CD14-positive monocyte (primary cell): Measurements from ENCODE around the gene SEMA4D. TPM values are rescaled to one million over a fixed set of nuclear protein-coding genes. Genes with fewer than 3 reads are reported as not detected.

Experiments used
- DNase-seq, 3 donors: peaks; one replicate each; pipeline ENCODE4 v3.0.0-alpha.2; 2011 to 2022
- H2AFZ ChIP-seq: 2 replicates; pipeline ENCODE4 v1.6.0; 2012; ENCODE audit warnings: mild to moderate bottlenecking, low read depth, low read length, inconsistent platforms; ENCODE audit not compliant: insufficient read depth, poor library complexity, severe bottlenecking
- H3K27ac ChIP-seq, 2 donors: 1 replicate in 1 of 2; 2 replicates in 1 of 2; pipeline ENCODE4 v1.5.1; 2012 to 2013; ENCODE audit warnings: low read length in 2 of 2, control low read depth in 1 of 2, inconsistent platforms in 1 of 2, low read depth in 1 of 2, mild to moderate bottlenecking in 1 of 2
- H3K27me3 ChIP-seq, 2 donors: one replicate each; pipeline versions ENCODE4 v1.6.0 to v1.6.1; 2011 to 2013; ENCODE audit warnings: low read length in 2 of 2; ENCODE audit not compliant: control insufficient read depth in 2 of 2, insufficient read depth in 2 of 2
- H3K36me3 ChIP-seq, 2 donors: replicated peaks in 1 of 2; 1 replicate in 1 of 2; 2 replicates in 1 of 2; pipeline versions ENCODE4 v1.5.1 to v1.6.1; 2012 to 2013; ENCODE audit warnings: low read length in 2 of 2, control low read depth in 1 of 2, inconsistent platforms in 1 of 2, mild to moderate bottlenecking in 1 of 2; ENCODE audit not compliant: insufficient read depth in 2 of 2, control insufficient read depth in 1 of 2
- H3K4me1 ChIP-seq, 2 donors: 1 replicate in 1 of 2; 2 replicates in 1 of 2; pipeline versions ENCODE4 v1.5.1 to v1.6.1; 2012 to 2013; ENCODE audit warnings: low read length in 2 of 2, control low read depth in 1 of 2, inconsistent platforms in 1 of 2, mild to moderate bottlenecking in 1 of 2, moderate library complexity in 1 of 2; ENCODE audit not compliant: insufficient read depth in 2 of 2, control insufficient read depth in 1 of 2
- H3K4me2 ChIP-seq: replicated peaks from 2 replicates; pipeline ENCODE3; 2012; ENCODE audit warnings: low read length, moderate library complexity, mild to moderate bottlenecking; ENCODE audit not compliant: poor library complexity, severe bottlenecking; ENCODE audit errors: extremely low read depth
- H3K4me3 ChIP-seq, 3 experiments: fragments of 200-600 bp in 1 of 3; sonication (generic) in 1 of 3; replicated peaks in 1 of 3; 1 replicate in 2 of 3; 2 replicates in 1 of 3; pipeline ENCODE4 v1.5.1; 2011 to 2013; ENCODE audit warnings: low read length in 3 of 3, mild to moderate bottlenecking in 3 of 3, control low read depth in 2 of 3, low read depth in 2 of 3, inconsistent platforms in 1 of 3, moderate library complexity in 1 of 3
- H3K79me2 ChIP-seq: 2 replicates; pipeline ENCODE4 v1.6.0; 2012; ENCODE audit warnings: mild to moderate bottlenecking, control low read depth, inconsistent platforms, low read length, moderate library complexity; ENCODE audit not compliant: insufficient read depth
- H3K9ac ChIP-seq: 2 replicates; pipeline ENCODE4 v1.6.0; 2017; ENCODE audit warnings: low read length, mild to moderate bottlenecking; ENCODE audit not compliant: insufficient read depth, poor library complexity, severe bottlenecking
- H3K9me3 ChIP-seq, 2 donors: replicated peaks in 1 of 2; 1 replicate in 1 of 2; 2 replicates in 1 of 2; pipeline versions ENCODE4 v1.5.1 to v1.6.1; 2012 to 2013; ENCODE audit warnings: low read length in 2 of 2, control low read depth in 1 of 2; ENCODE audit not compliant: control insufficient read depth in 1 of 2, insufficient read depth in 1 of 2
- H4K20me1 ChIP-seq: 2 replicates; pipeline ENCODE4 v1.6.0; 2012; ENCODE audit warnings: mild to moderate bottlenecking, low read length, control low read depth, moderate library complexity; ENCODE audit not compliant: insufficient read depth
- H3K27ac Mint-ChIP-seq, 7 donors: one replicate each; pipeline ENCODE4 v1.8.0; 2020; ENCODE audit warnings: mild to moderate bottlenecking in 7 of 7, mixed read lengths in 7 of 7, moderate library complexity in 6 of 7, inconsistent platforms in 2 of 7
- H3K27me3 Mint-ChIP-seq, 3 donors: one replicate each; pipeline ENCODE4 v1.8.0; 2021 to 2022; ENCODE audit warnings: low read depth in 3 of 3, mild to moderate bottlenecking in 3 of 3, mixed read lengths in 3 of 3, moderate library complexity in 3 of 3, inconsistent platforms in 1 of 3
- H3K36me3 Mint-ChIP-seq, 2 donors: one replicate each; pipeline ENCODE4 v1.8.0; 2020; ENCODE audit warnings: mixed read lengths in 2 of 2, inconsistent platforms in 1 of 2, mild to moderate bottlenecking in 1 of 2
- H3K4me1 Mint-ChIP-seq: one replicate; pipeline ENCODE4 v1.8.0; 2020; ENCODE audit warnings: mild to moderate bottlenecking, mixed read lengths
- H3K4me3 Mint-ChIP-seq, 2 donors: one replicate each; pipeline ENCODE4 v1.8.0; 2020; ENCODE audit warnings: mild to moderate bottlenecking in 2 of 2, mixed read lengths in 2 of 2, moderate library complexity in 1 of 2
- H3K9me3 Mint-ChIP-seq, 7 donors: one replicate each; pipeline ENCODE4 v1.8.0; 2020 to 2022; ENCODE audit warnings: mixed read lengths in 7 of 7, mild to moderate bottlenecking in 6 of 7, moderate library complexity in 6 of 7, inconsistent platforms in 2 of 7
- CTCF ChIP-seq: fragments of 200-600 bp; IDR thresholded peaks from one replicate; pipeline ENCODE4 v1.8.0; 2022; ENCODE audit warnings: antibody characterized with exemption, mild to moderate bottlenecking
- WGBS: methylation state at CpG from one replicate; pipeline ENCODE4 v1.1.5; 2013; ENCODE audit warnings: missing lambda C conversion rate; ENCODE audit not compliant: insufficient coverage; 5-methylcytosine and 5-hydroxymethylcytosine counted together
- intact Hi-C, 2 donors: fragments of 100-400 bp; cut with micrococcal nuclease; formaldehyde crosslinking; loops; one replicate each; pipeline versions ENCODE4 v1.15.0 to v1.15.1; 2023
- polyA plus RNA-seq, 3 donors: library from polyadenylated mRNA; depleted of rRNA in 1 of 3; unstranded in 2 of 3; stranded (reverse) in 1 of 3; fragments of 300-500 nt in 2 of 3; fragments of >200 nt in 1 of 3; fragmentation: Illumina TruSeq in 2 of 3; gene quantifications; 1 replicate in 2 of 3; 2 replicates in 1 of 3; pipeline ENCODE4 v1.2.3, GENCODE V29; 2012 to 2021

The SEMA4D gene
- polyA plus RNA-seq, 3 donors, result 28.2 to 117 (median 28.6) TPM

GRCh38 chr9:89535461-89535860 is 37.5 kb upstream of the SEMA4D start:
- Mint-ChIP-seq H3K4me3 (peak overlapping the region in 1 of 2 donors; percentile 61), H3K27ac (peak overlapping the region; percentile 83 to 95 (median 92)), H3K36me3 (peaks cover 2 to 4% of the 10 kb centered on the region in 2 donors), H3K4me1 (peaks cover 69% of the 10 kb centered on the region), H3K27me3 (peaks cover 0 to 4% (median 0%) of the 10 kb centered on the region in 3 donors), H3K9me3 (peaks cover 0 to 2% (median 0%) of the 10 kb centered on the region in 7 donors)
- WGBS, result 92% methylated on average over 3 of the region's 3 CpGs
- Histone ChIP-seq H3K9me3 (no peaks in the 10 kb centered on the region), H3K4me1 (peaks cover 54 to 69% of the 10 kb centered on the region in 2 donors), H3K36me3 (no peaks in the 10 kb centered on the region), H3K27me3 (no peaks in the 10 kb centered on the region), H3K79me2 (no peaks in the 10 kb centered on the region), H3K9ac (peak overlapping the region; percentile 6), H4K20me1 (no peaks in the 10 kb centered on the region), H3K4me3 (peak overlapping the region in 1 of 3 experiments; percentile 52), H3K27ac (peak overlapping the region; percentile 83 to 91), H3K4me2 (peak overlapping the region; percentile 62), H2AFZ (no peak overlapping the region)
- no peak for DNase-seq
- intact Hi-C loops, result loop anchor here in 1 of 2 donors (10.0 kb wide), 1 partner anchor 211 kb away; no protein-coding TSS in a partner anchor
- TF ChIP-seq CTCF, result no peak

GRCh38 chr9:89534515-89535287 is 36.8 kb upstream of the SEMA4D start:
- Mint-ChIP-seq H3K27me3 (peaks cover 0 to 4% (median 0%) of the 10 kb centered on the region in 3 donors), H3K9me3 (peaks cover 0 to 2% (median 0%) of the 10 kb centered on the region in 7 donors), H3K4me3 (no peak overlapping the region), H3K27ac (peak overlapping the region in 6 of 7 donors; percentile 25 to 95 (median 88)), H3K36me3 (peaks cover 2 to 4% of the 10 kb centered on the region in 2 donors), H3K4me1 (peaks cover 77% of the 10 kb centered on the region)
- no peaks in the 10 kb centered on the region for H3K36me3 ChIP-seq
- H3K4me3 ChIP-seq, result no peak overlapping the region
- no peak for TF ChIP-seq CTCF
- peak overlapping the region in 1 of 2 donors; percentile 91 for H3K27ac ChIP-seq
- H3K9ac ChIP-seq, result no peak overlapping the region
- no peak overlapping the region for H3K4me2 ChIP-seq
- H3K27me3 ChIP-seq, result no peaks in the 10 kb centered on the region
- no peak for DNase-seq
- 89% methylated on average over 13 of the region's 13 CpGs for WGBS
- H3K4me1 ChIP-seq, result peaks cover 61 to 76% of the 10 kb centered on the region in 2 donors
- no peaks in the 10 kb centered on the region for H4K20me1 ChIP-seq
- H2AFZ ChIP-seq, result no peak overlapping the region
- H3K9me3 ChIP-seq, result no peaks in the 10 kb centered on the region
- intact Hi-C loops, result loop anchor here in 1 of 2 donors (10.0 kb wide), 1 partner anchor 210 kb away; no protein-coding TSS in a partner anchor
- H3K79me2 ChIP-seq, result no peaks in the 10 kb centered on the region
